Measurements from ENCODE around the gene MPC1. TPM values are rescaled to one million over a fixed set of nuclear protein-coding genes. Genes with fewer than 3 reads are reported as not detected.

The MPC1 gene
- total RNA-seq, 8 experiments from 2014 or later = 39.0 to 91.6 (median 54.1) TPM

GRCh38 chr6:166338854-166339253 lies 43.9 kb downstream of the MPC1 start:
- in situ Hi-C loops (cut with MboI; ENCODE audit: low pct_unique_long_range_greater_than_20kb in 2 of 9, low sequenced_read_pairs in 9 of 9, unreplicated experiment in 9 of 9) = no loop called here
- 80 to 100% (median 100%) methylated on average over 1 to 8 of the region's 9 CpGs; no CpG with 5 or more reads in 5 of the 10 experiments for WGBS, 10 experiments
- no peak for ATAC-seq (replicated peaks in 6 of 8)
- Histone ChIP-seq H3K4me1 (replicated peaks in 1 of 2) (peaks cover 9 to 20% of the 10 kb centered on the region in 2 donors), H3K4me3 (no peak overlapping the region), H3K27ac (no peak overlapping the region)

DNA sequence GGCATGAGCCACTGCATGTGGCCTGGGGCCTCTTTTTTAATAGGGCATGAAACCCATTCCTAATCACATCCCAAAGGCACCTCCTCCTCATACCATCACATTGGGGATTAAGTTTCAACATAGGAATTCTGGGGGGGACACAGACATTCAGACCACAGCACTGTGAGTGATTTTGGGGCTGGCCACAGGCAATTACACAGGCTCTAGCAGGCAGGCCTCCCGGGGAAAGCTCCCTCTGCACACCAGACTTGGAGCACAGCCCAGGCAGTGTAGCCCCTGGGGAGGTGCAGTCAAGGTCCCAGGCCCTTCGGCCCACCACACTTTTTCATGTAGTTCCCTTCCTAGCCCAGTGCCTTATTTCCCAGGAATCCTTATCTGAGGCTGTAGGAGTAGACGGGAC lies 45.9 kb downstream of the MPC1 start:
- in situ Hi-C loops (cut with MboI; ENCODE audit: low pct_unique_long_range_greater_than_20kb in 2 of 9, low sequenced_read_pairs in 9 of 9, unreplicated experiment in 9 of 9) = no loop called here
- H3K4me1 ChIP-seq (replicated peaks in 1 of 2) = peaks cover 9 to 14% of the 10 kb centered on the region in 2 donors
- H3K27ac ChIP-seq = no peak overlapping the region
- no peak overlapping the region for H3K4me3 ChIP-seq
- 100% methylated on average over 1 of the region's 3 CpGs; no CpG with 5 or more reads in 9 of the 10 experiments for WGBS, 10 experiments
- no peak for ATAC-seq (replicated peaks in 6 of 8)

DNA sequence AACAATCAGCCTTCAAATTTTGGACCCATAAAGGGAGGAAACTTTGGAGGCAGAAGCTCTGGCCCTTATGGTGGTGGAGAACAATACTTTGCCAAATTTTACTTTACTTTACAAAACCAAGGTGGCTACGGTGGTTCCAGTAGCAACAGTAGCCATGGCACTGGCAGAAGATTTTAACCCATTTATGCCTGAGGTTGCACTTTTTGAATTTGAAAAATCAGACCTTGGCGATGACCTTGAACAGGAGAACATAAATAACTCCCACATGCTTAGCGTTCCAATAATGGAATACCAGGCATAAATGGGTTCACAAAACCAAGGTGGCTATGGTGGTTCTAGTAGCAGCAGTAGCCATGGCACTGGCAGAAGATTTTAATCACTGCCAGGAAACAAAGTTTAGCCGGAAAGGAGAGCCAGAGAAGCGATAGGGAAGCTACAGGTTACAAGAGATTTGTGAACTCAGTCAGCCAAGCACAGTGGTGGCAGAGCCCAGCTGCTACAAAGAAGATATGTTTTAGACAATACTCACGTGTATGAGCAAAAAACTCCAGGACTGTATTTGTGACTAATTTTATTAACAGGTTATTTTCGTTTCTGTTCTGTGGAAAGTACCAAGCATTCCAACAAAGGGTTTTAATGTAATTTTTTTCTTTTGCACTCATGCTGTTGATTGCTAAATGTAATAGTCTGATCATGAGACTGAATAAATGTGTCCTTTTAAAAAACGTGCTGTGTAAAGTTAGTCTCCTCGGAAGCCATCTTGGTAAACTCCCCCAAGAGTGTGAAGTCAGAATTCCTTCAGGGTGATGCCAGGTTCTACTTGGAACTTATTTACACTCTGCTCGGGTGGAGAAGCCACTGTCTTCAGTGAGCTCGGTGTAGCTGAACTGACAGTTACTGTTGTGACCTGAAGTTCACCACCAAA lies 47.1 kb downstream of the MPC1 start:
- H3K27ac ChIP-seq = no peak overlapping the region
- 73 to 100% (median 93%) methylated on average over 3 to 11 of the region's 11 CpGs for WGBS, 10 experiments
- peaks cover 10 to 15% of the 10 kb centered on the region in 2 donors for H3K4me1 ChIP-seq (replicated peaks in 1 of 2)
- ATAC-seq (replicated peaks in 6 of 8) = no peak
- no peak overlapping the region for H3K4me3 ChIP-seq
- in situ Hi-C loops (cut with MboI; ENCODE audit: low pct_unique_long_range_greater_than_20kb in 2 of 9, low sequenced_read_pairs in 9 of 9, unreplicated experiment in 9 of 9) = no loop called here

DNA sequence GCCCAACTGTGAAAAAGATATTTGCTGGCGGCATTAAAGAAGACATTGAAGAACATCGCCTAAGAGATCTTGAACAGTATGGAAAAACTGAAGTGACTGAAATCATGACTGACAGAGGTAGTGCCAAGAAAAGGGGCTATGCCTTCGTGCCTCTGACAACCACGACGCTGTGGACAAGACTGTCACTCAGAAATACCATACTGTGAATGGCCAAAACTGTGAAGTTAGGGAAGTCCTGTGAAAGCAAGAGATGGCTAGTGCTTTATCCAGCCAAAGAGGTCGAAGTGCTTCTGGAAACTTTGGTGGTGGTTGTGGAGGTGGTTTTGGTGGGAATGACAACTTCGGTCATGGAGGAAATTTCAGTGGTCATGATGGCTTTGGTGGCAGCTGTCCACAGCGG lies 47.9 kb downstream of the MPC1 start:
- Histone ChIP-seq H3K4me3 (no peak overlapping the region), H3K27ac (no peak overlapping the region), H3K4me1 (replicated peaks in 1 of 2) (peaks cover 14 to 18% of the 10 kb centered on the region in 2 donors)
- WGBS, 10 experiments = 76 to 100% (median 94%) methylated on average over 1 to 7 of the region's 8 CpGs; no CpG with 5 or more reads in 1 of the 10 experiments
- in situ Hi-C loops (cut with MboI; ENCODE audit: low pct_unique_long_range_greater_than_20kb in 2 of 9, low sequenced_read_pairs in 9 of 9, unreplicated experiment in 9 of 9) = no loop called here
- ATAC-seq (replicated peaks in 6 of 8) = no peak

- WGBS, 10 experiments = 0 to 100% (median 85%) methylated on average over 1 to 16 of the region's 23 CpGs
- no peak for ATAC-seq (replicated peaks in 6 of 8)
- H3K4me1 ChIP-seq (replicated peaks in 1 of 2) = peaks cover 14 to 18% of the 10 kb centered on the region in 2 donors
- in situ Hi-C loops (cut with MboI; ENCODE audit: low pct_unique_long_range_greater_than_20kb in 2 of 9, low sequenced_read_pairs in 9 of 9, unreplicated experiment in 9 of 9) = no loop called here
- H3K27ac ChIP-seq = no peak overlapping the region
- no peak overlapping the region for H3K4me3 ChIP-seq
Observed at GRCh38 chr6:166333172-166333995, 49.4 kb downstream of the MPC1 start.

- Histone ChIP-seq H3K27ac (no peak overlapping the region), H3K4me3 (no peak overlapping the region), H3K4me1 (replicated peaks in 1 of 2) (peaks cover 14 to 18% of the 10 kb centered on the region in 2 donors)
- 42 to 100% (median 77%) methylated on average over 2 to 13 of the region's 13 CpGs for WGBS, 10 experiments
- no peak for ATAC-seq (replicated peaks in 6 of 8)
- in situ Hi-C loops (cut with MboI; ENCODE audit: low pct_unique_long_range_greater_than_20kb in 2 of 9, low sequenced_read_pairs in 9 of 9, unreplicated experiment in 9 of 9) = no loop called here
Observed at GRCh38 chr6:166331503-166332415, 51.0 kb downstream of the MPC1 start.

- Histone ChIP-seq H3K27ac (no peak overlapping the region), H3K4me1 (replicated peaks in 1 of 2) (peaks cover 14 to 18% of the 10 kb centered on the region in 2 donors), H3K4me3 (no peak overlapping the region)
- ATAC-seq (replicated peaks in 6 of 8) = peak; percentile 83 to 100 (median 99)
- in situ Hi-C loops (cut with MboI; ENCODE audit: low pct_unique_long_range_greater_than_20kb in 2 of 9, low sequenced_read_pairs in 9 of 9, unreplicated experiment in 9 of 9) = no loop called here
- 16 to 47% (median 29%) methylated on average over 1 to 8 of the region's 11 CpGs; no CpG with 5 or more reads in 5 of the 10 experiments for WGBS, 10 experiments
Observed at GRCh38 chr6:166330612-166331011, 52.1 kb downstream of the MPC1 start.

- in situ Hi-C loops (cut with MboI; ENCODE audit: low pct_unique_long_range_greater_than_20kb in 2 of 9, low sequenced_read_pairs in 9 of 9, unreplicated experiment in 9 of 9) = no loop called here
- ATAC-seq (replicated peaks in 6 of 8) = no peak
- WGBS, 10 experiments = 65 to 100% (median 78%) methylated on average over 1 to 5 of the region's 6 CpGs; no CpG with 5 or more reads in 3 of the 10 experiments
- Histone ChIP-seq H3K27ac (no peak overlapping the region), H3K4me1 (replicated peaks in 1 of 2) (peaks cover 2 to 5% of the 10 kb centered on the region in 2 donors), H3K4me3 (no peak overlapping the region)
Observed at GRCh38 chr6:166325383-166326042, 57.2 kb downstream of the MPC1 start.

DNA sequence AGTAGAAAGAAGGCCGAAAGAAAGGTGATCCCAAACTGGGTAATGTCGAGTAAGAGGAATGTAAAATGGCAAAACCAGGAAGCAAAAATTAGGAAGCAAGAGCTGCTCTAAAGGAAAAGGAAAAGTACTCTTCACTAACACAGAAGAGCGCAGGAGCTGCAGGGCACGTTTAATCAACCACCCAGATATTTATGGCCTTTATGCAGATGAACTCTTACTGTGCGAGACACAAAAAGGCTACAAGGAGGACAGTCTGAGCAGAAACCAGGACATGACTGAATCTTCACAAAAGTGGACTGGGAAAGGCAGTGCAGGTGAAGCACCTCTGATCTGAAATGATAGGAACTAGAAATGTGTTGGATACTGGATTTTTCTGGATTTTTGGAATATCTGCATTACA lies 59.3 kb downstream of the MPC1 start:
- H3K4me1 ChIP-seq (replicated peaks in 1 of 2) = no peaks in the 10 kb centered on the region
- H3K4me3 ChIP-seq = no peak overlapping the region
- WGBS, 10 experiments = 54 to 100% (median 71%) methylated on average over 2 to 5 of the region's 5 CpGs
- no peak overlapping the region for H3K27ac ChIP-seq
- peak in 1 of 8 experiments; percentile 79 for ATAC-seq (replicated peaks in 6 of 8)
- in situ Hi-C loops (cut with MboI; ENCODE audit: low pct_unique_long_range_greater_than_20kb in 2 of 9, low sequenced_read_pairs in 9 of 9, unreplicated experiment in 9 of 9) = no loop called here

GRCh38 chr6:166318649-166319600 lies 63.8 kb downstream of the MPC1 start:
- in situ Hi-C loops (cut with MboI; ENCODE audit: low pct_unique_long_range_greater_than_20kb in 2 of 9, low sequenced_read_pairs in 9 of 9, unreplicated experiment in 9 of 9) = no loop called here
- peak in 6 of 8 experiments; percentile 19 to 70 (median 40) for ATAC-seq (replicated peaks in 6 of 8)
- no peak overlapping the region for H3K27ac ChIP-seq
- no peaks in the 10 kb centered on the region for H3K4me1 ChIP-seq (replicated peaks in 1 of 2)
- WGBS, 10 experiments = 61 to 100% (median 87%) methylated on average over 1 to 7 of the region's 18 CpGs; no CpG with 5 or more reads in 2 of the 10 experiments
- no peak overlapping the region for H3K4me3 ChIP-seq

- no peak overlapping the region for H3K4me3 ChIP-seq
- in situ Hi-C loops (cut with MboI; ENCODE audit: low pct_unique_long_range_greater_than_20kb in 2 of 9, low sequenced_read_pairs in 9 of 9, unreplicated experiment in 9 of 9) = no loop called here
- no peak overlapping the region for H3K27ac ChIP-seq
- 58 to 100% (median 88%) methylated on average over 1 to 10 of the region's 14 CpGs; no CpG with 5 or more reads in 4 of the 10 experiments for WGBS, 10 experiments
- H3K4me1 ChIP-seq (replicated peaks in 1 of 2) = no peaks in the 10 kb centered on the region
- peak in 1 of 8 experiments; percentile 29 for ATAC-seq (replicated peaks in 6 of 8)
Observed at GRCh38 chr6:166318227-166318626, 64.5 kb downstream of the MPC1 start.
